Heart left ventricle (tissue), 16 donors: Measurements from ENCODE around the gene F2R. TPM values are rescaled to one million over a fixed set of nuclear protein-coding genes. Genes with fewer than 3 reads are reported as not detected.
A peak's percentile ranks its signal among the peaks of the same experiment; 100 is the strongest.

ENCODE experiments used
- ATAC-seq, 4 donors: fragments of 200-7000 bp; cut with Tn5 transposase; one replicate each; pipeline ENCODE4 v1.9.1; 2020 to 2022; ENCODE audit warnings: moderate library complexity in 4 of 4, mild to moderate bottlenecking in 3 of 4, moderate number of reproducible peaks in 1 of 4
- DNase-seq, 5 donors: peaks; one replicate each; pipeline ENCODE4 v3.0.0-alpha.2; 2020
- H3K27ac ChIP-seq, 12 donors: fragments of 200-600 bp; sonication (generic) in 4 of 12; one replicate each; pipeline versions ENCODE4 v1.5.0 to v1.8.0; 2016 to 2022; ENCODE audit warnings: mild to moderate bottlenecking in 2 of 12
- H3K27me3 ChIP-seq, 9 donors: fragments of 200-600 bp; sonication (generic) in 2 of 9; one replicate each; pipeline versions ENCODE4 v1.5.1 to v1.8.0; 2016 to 2022; ENCODE audit warnings: mild to moderate bottlenecking in 3 of 9
- H3K36me3 ChIP-seq, 9 donors: fragments of 200-600 bp; sonication (generic) in 2 of 9; one replicate each; pipeline versions ENCODE4 v1.5.0 to v1.8.0; 2018 to 2022; ENCODE audit warnings: mild to moderate bottlenecking in 2 of 9
- H3K4me1 ChIP-seq, 12 donors: fragments of 200-600 bp; sonication (generic) in 4 of 12; one replicate each; pipeline versions ENCODE4 v1.5.0 to v1.8.0; 2016 to 2022; ENCODE audit warnings: mild to moderate bottlenecking in 3 of 12
- H3K4me3 ChIP-seq, 12 donors: fragments of 200-600 bp; sonication (generic) in 4 of 12; one replicate each; pipeline versions ENCODE4 v1.5.0 to v1.8.0; 2017 to 2022; ENCODE audit warnings: mild to moderate bottlenecking in 9 of 12, moderate library complexity in 4 of 12
- H3K9me3 ChIP-seq, 12 donors: fragments of 200-600 bp; sonication (generic) in 4 of 12; one replicate each; pipeline versions ENCODE4 v1.5.0 to v1.8.0; 2016 to 2022; ENCODE audit warnings: mild to moderate bottlenecking in 1 of 12
- CTCF ChIP-seq, 12 donors: fragments of 200-600 bp; sonication (generic) in 4 of 12; IDR thresholded peaks; one replicate each; pipeline versions ENCODE4 v1.5.0 to v1.8.0; 2018 to 2022; ENCODE audit warnings: antibody characterized with exemption in 12 of 12, mild to moderate bottlenecking in 5 of 12
- POLR2A ChIP-seq, 2 donors: fragments of 450-650 bp; IDR thresholded peaks; one replicate each; pipeline ENCODE4 v1.6.1; 2017; ENCODE audit warnings: antibody characterized with exemption in 2 of 2, mild to moderate bottlenecking in 2 of 2, moderate library complexity in 2 of 2
- WGBS, 4 donors: extraction: QIAGEN DNeasy Blood & Tissue Kit in 2 of 4; methylation state at CpG; one replicate each; pipeline versions ENCODE4 v1.1.5 to v1.1.7; 2013 to 2018; 5-methylcytosine and 5-hydroxymethylcytosine counted together
- intact Hi-C, 10 donors: fragments of 100-400 bp; cut with DNase I; formaldehyde crosslinking; loops; one replicate each; pipeline versions ENCODE4 v1.11.1 to v1.14.2; 2022
- polyA plus RNA-seq, 2 donors: library from polyadenylated mRNA; stranded (reverse); fragments of 200-250 nt; gene quantifications; one replicate each; pipeline ENCODE4 v1.2.3, GENCODE V29; 2013
- total RNA-seq, 9 donors: library from RNA; depleted of rRNA in 2 of 9; stranded (reverse); fragments of >200 nt in 2 of 9; fragmentation: NEBNext Ultra II Directional in 3 of 9; extraction: Animal tissue kit (Norgen Biotek cat#: 25700) in 3 of 9; gene quantifications; one replicate each; pipeline versions ENCODE4 v1.1.0 to v1.2.4, GENCODE V29; 2016 to 2023
- donor health status: ischemic (EF 13 %, LVEDD 7.1; RV severe dilation, severe dysfunction).
- donor health status: healthy with polysubstance abuse.
- donor health status: DM: no; HTN: yes; CAD: no.
- donor health status: DM: no; HTN: no; CAD: no.
- donor health status: ischemic (EF 25% LVEDD 6.9; RV normal size, moderate dysfunction).
- donor health status: ischemic (EF 25% LVEDD 5.7; RV mildly dilated, moderate dysfunction).
- donor health status: healthy.
- donor health status: DM: yes; HTN: yes; CAD: no.
- donor health status: ischemic (EF 35%, LVEDD 5.7; RV mildly dilated, moderate dysfunction).
- donor health status: nonischemic (EF 11% LVEDD 7.7; RV severe dilation, severe dysfunction).
- donor health status: DM: yes; HTN: yes; CAD: no.
- donor health status: PGD.
- donor health status: ischemic (EF 29% LVEDD 5.4; RV normal size, mild dysfunction).
- donor health status: nonischemic (EF 23%, LVEDD 6.1; RV moderate dilation, normal function).

F2R gene
- total and polyA plus RNA-seq, 11 donors: 2.5 to 28.2 (median 13.6) TPM

DNA sequence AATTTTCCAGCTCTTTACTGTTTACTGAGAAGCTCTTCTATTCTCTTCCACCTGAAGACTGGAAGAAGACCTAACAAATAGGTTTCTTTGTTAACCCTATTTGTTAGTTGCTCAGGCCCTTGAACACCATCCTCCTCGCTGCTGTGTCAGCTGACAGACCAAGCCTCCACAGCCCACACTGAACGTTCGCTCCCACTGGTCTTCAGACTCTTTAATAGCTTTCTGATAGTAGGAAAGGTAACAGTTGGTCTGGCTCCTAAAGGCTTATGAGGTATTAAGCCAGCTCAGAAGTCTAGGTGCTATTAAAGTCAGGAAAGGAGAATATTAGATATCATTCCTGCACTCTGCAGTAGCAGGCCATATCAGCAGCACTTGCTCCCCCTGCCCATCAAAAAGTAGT is 23.3 kb upstream of the F2R start:
- DNase-seq (no peak), ATAC-seq (no peak)
- H3K27ac ChIP-seq: peak overlapping the region in 4 of 12 donors; percentile 36 to 84 (median 68)
- H3K9me3 ChIP-seq: no peaks in the 10 kb centered on the region
- intact Hi-C loops: no loop called here
- no peak for TF ChIP-seq CTCF (IDR thresholded peaks at IDR 0.05)
- TF ChIP-seq POLR2A (IDR thresholded peaks at IDR 0.05): no peak
- H3K36me3 ChIP-seq: peaks cover 0 to 28% (median 0%) of the 10 kb centered on the region in 9 donors
- no peak overlapping the region for H3K4me3 ChIP-seq
- no peaks in the 10 kb centered on the region for H3K27me3 ChIP-seq
- H3K4me1 ChIP-seq: peaks cover 0 to 43% (median 21%) of the 10 kb centered on the region in 12 donors
- 87 to 96% (median 93%) methylated on average over 3 of the region's 3 CpGs for WGBS, 4 donors

- intact Hi-C loops: no loop called here
- peak overlapping the region in 1 of 12 donors; percentile 84 for H3K27ac ChIP-seq
- 65 to 99% (median 89%) methylated on average over 3 of the region's 3 CpGs for WGBS, 4 donors
Measured at GRCh38 chr5:76693141-76693540, 22.8 kb upstream of the F2R start.

GRCh38 chr5:76694317-76694716 is 21.6 kb upstream of the F2R start:
- Histone ChIP-seq H3K4me1 (peaks cover 0 to 40% (median 21%) of the 10 kb centered on the region in 12 donors), H3K27ac (no peak overlapping the region), H3K27me3 (no peaks in the 10 kb centered on the region), H3K4me3 (no peak overlapping the region), H3K36me3 (peaks cover 0 to 34% (median 0%) of the 10 kb centered on the region in 9 donors), H3K9me3 (no peaks in the 10 kb centered on the region)
- ATAC-seq: no peak
- no peak for DNase-seq
- 50 to 76% (median 50%) methylated on average over 2 of the region's 2 CpGs for WGBS, 4 donors
- no peak for TF ChIP-seq CTCF (IDR thresholded peaks at IDR 0.05)
- no peak for TF ChIP-seq POLR2A (IDR thresholded peaks at IDR 0.05)
- intact Hi-C loops: no loop called here

More at GRCh38 chr5:76693141-76693540, 22.8 kb upstream of the F2R start:
- Histone ChIP-seq H3K9me3 (no peaks in the 10 kb centered on the region), H3K36me3 (peaks cover 0 to 28% (median 0%) of the 10 kb centered on the region in 9 donors), H3K27me3 (no peaks in the 10 kb centered on the region), H3K4me1 (peaks cover 0 to 43% (median 21%) of the 10 kb centered on the region in 12 donors), H3K4me3 (no peak overlapping the region)
- no peak for ATAC-seq
- no peak for DNase-seq
- TF ChIP-seq POLR2A (IDR thresholded peaks at IDR 0.05) (no peak), CTCF (IDR thresholded peaks at IDR 0.05) (no peak)

GRCh38 chr5:76695346-76695745 is 20.6 kb upstream of the F2R start:
- no peaks in the 10 kb centered on the region for H3K9me3 ChIP-seq

More at GRCh38 chr5:76695346-76695745, 20.6 kb upstream of the F2R start:
- no peaks in the 10 kb centered on the region for H3K27me3 ChIP-seq
- no peak for ATAC-seq
- no peak overlapping the region for H3K4me3 ChIP-seq
- H3K36me3 ChIP-seq: peaks cover 0 to 35% (median 0%) of the 10 kb centered on the region in 9 donors
- WGBS, 4 donors: 74 to 81% (median 80%) methylated on average over 6 of the region's 6 CpGs
- TF ChIP-seq CTCF (IDR thresholded peaks at IDR 0.05) (no peak), POLR2A (IDR thresholded peaks at IDR 0.05) (no peak)
- intact Hi-C loops: no loop called here
- H3K27ac ChIP-seq: no peak overlapping the region
- no peak for DNase-seq
- peaks cover 0 to 29% (median 18%) of the 10 kb centered on the region in 12 donors for H3K4me1 ChIP-seq
